Stimulated activated CD4-positive, alpha-beta T cell treated with anti-CD3 and anti-CD28 coated beads, Interleukin-15, amount 100 ng/mL, for 24 hours (primary cell): ENCODE measurements around the gene TMCO2.

Source experiments
- DNase-seq: peaks from one replicate; pipeline ENCODE4 v3.0.0-alpha.2; 2020

TMCO2 gene

GRCh38 chr1:40258445-40258769 lies 10.7 kb downstream of the TMCO2 start:
- no peak for DNase-seq

- peak; percentile 37 for DNase-seq
Measured at GRCh38 chr1:40264354-40264781, 16.6 kb downstream of the TMCO2 start.

GRCh38 chr1:40265298-40265697 lies 17.6 kb downstream of the TMCO2 start:
- DNase-seq, result no peak

- no peak for DNase-seq
Measured at GRCh38 chr1:40265919-40266318, 18.2 kb downstream of the TMCO2 start.

- no peak for DNase-seq
Measured at GRCh38 chr1:40266786-40267535, 19.2 kb downstream of the TMCO2 start.

GRCh38 chr1:40267767-40268187 lies 20.0 kb downstream of the TMCO2 start:
- no peak for DNase-seq

GRCh38 chr1:40268211-40268610 lies 20.5 kb downstream of the TMCO2 start:
- DNase-seq, result no peak

- DNase-seq, result peak; percentile 20
Measured at GRCh38 chr1:40270152-40270834, 22.6 kb downstream of the TMCO2 start.

GRCh38 chr1:40272653-40273213 lies 25.0 kb downstream of the TMCO2 start:
- DNase-seq, result no peak

- DNase-seq, result no peak
Measured at GRCh38 chr1:40273547-40274166, 25.9 kb downstream of the TMCO2 start.

GRCh38 chr1:40274331-40274730 lies 26.6 kb downstream of the TMCO2 start:
- no peak for DNase-seq

GRCh38 chr1:40276122-40276521 lies 28.4 kb downstream of the TMCO2 start:
- no peak for DNase-seq

GRCh38 chr1:40281853-40282252 lies 34.1 kb downstream of the TMCO2 start:
- DNase-seq, result no peak

- no peak for DNase-seq
Measured at GRCh38 chr1:40291293-40291692, 43.6 kb downstream of the TMCO2 start.

- no peak for DNase-seq
Measured at GRCh38 chr1:40299366-40300248, 51.9 kb downstream of the TMCO2 start.

- no peak for DNase-seq
Measured at GRCh38 chr1:40300249-40300567, 52.5 kb downstream of the TMCO2 start.

GRCh38 chr1:40300651-40301050 lies 52.9 kb downstream of the TMCO2 start:
- DNase-seq, result no peak

GRCh38 chr1:40301066-40301465 lies 53.3 kb downstream of the TMCO2 start:
- DNase-seq, result no peak
